ENCODE results near the gene AOC3.
"Not testable (repeated sequence)": the region's sequence is repeated elsewhere in the genome, so short reads cannot be mapped to it uniquely, and the experiment has no call there.

Gene AOC3

GRCh38 chr17:42880776-42881310 is 29.8 kb downstream of the AOC3 start:
- Histone ChIP-seq H3K4me3 (ENCODE audit: low read length) (no peak overlapping the region), H2AFZ (ENCODE audit: low read depth, low read length) (no peak overlapping the region), H3K36me3 (ENCODE audit: insufficient read depth, low read length) (no peaks in the 10 kb centered on the region), H3K4me1 (ENCODE audit: insufficient read depth, low read length) (no peaks in the 10 kb centered on the region), H3K9me3 (ENCODE audit: low read length) (no peaks in the 10 kb centered on the region), H3K27me3 (ENCODE audit: insufficient read depth, low read length) (peaks cover 27% of the 10 kb centered on the region)

- H3K4me3 ChIP-seq (ENCODE audit: low read length); H2AFZ ChIP-seq (ENCODE audit: low read depth, low read length); H3K4me1 ChIP-seq (ENCODE audit: insufficient read depth, low read length); H3K36me3 ChIP-seq (ENCODE audit: insufficient read depth, low read length); H3K9me3 ChIP-seq (ENCODE audit: low read length): not testable (repeated sequence)
- peaks cover 30% of the 10 kb centered on the region for H3K27me3 ChIP-seq (ENCODE audit: insufficient read depth, low read length)
Observed at GRCh38 chr17:42881706-42882105, 30.7 kb downstream of the AOC3 start.

GRCh38 chr17:42882166-42882565 is 31.2 kb downstream of the AOC3 start:
- peaks cover 27% of the 10 kb centered on the region for H3K27me3 ChIP-seq (ENCODE audit: insufficient read depth, low read length)
- no peak overlapping the region for H2AFZ ChIP-seq (ENCODE audit: low read depth, low read length)
- H3K4me1 ChIP-seq (ENCODE audit: insufficient read depth, low read length): no peaks in the 10 kb centered on the region
- H3K36me3 ChIP-seq (ENCODE audit: insufficient read depth, low read length): no peaks in the 10 kb centered on the region
- no peaks in the 10 kb centered on the region for H3K9me3 ChIP-seq (ENCODE audit: low read length)
- no peak overlapping the region for H3K4me3 ChIP-seq (ENCODE audit: low read length)

- Histone ChIP-seq H3K36me3 (ENCODE audit: insufficient read depth, low read length) (no peaks in the 10 kb centered on the region), H2AFZ (ENCODE audit: low read depth, low read length) (no peak overlapping the region), H3K4me3 (ENCODE audit: low read length) (no peak overlapping the region), H3K9me3 (ENCODE audit: low read length) (no peaks in the 10 kb centered on the region), H3K4me1 (ENCODE audit: insufficient read depth, low read length) (no peaks in the 10 kb centered on the region), H3K27me3 (ENCODE audit: insufficient read depth, low read length) (peaks cover 16% of the 10 kb centered on the region)
Observed at GRCh38 chr17:42883802-42884558, 33.0 kb downstream of the AOC3 start.

GRCh38 chr17:42885806-42886205 is 34.8 kb downstream of the AOC3 start:
- H3K9me3 ChIP-seq (ENCODE audit: low read length); H3K4me3 ChIP-seq (ENCODE audit: low read length); H3K4me1 ChIP-seq (ENCODE audit: insufficient read depth, low read length); H2AFZ ChIP-seq (ENCODE audit: low read depth, low read length); H3K36me3 ChIP-seq (ENCODE audit: insufficient read depth, low read length): not testable (repeated sequence)
- H3K27me3 ChIP-seq (ENCODE audit: insufficient read depth, low read length): peaks cover 18% of the 10 kb centered on the region

- Histone ChIP-seq H3K27me3 (ENCODE audit: insufficient read depth, low read length) (peaks cover 21% of the 10 kb centered on the region), H2AFZ (ENCODE audit: low read depth, low read length) (no peak overlapping the region), H3K9me3 (ENCODE audit: low read length) (no peaks in the 10 kb centered on the region), H3K4me3 (ENCODE audit: low read length) (no peak overlapping the region), H3K4me1 (ENCODE audit: insufficient read depth, low read length) (no peaks in the 10 kb centered on the region), H3K36me3 (ENCODE audit: insufficient read depth, low read length) (no peaks in the 10 kb centered on the region)
Observed at GRCh38 chr17:42886283-42887176, 35.5 kb downstream of the AOC3 start.

- Histone ChIP-seq H3K9me3 (ENCODE audit: low read length) (no peaks in the 10 kb centered on the region), H3K4me1 (ENCODE audit: insufficient read depth, low read length) (no peaks in the 10 kb centered on the region), H3K36me3 (ENCODE audit: insufficient read depth, low read length) (no peaks in the 10 kb centered on the region), H3K4me3 (ENCODE audit: low read length) (no peak overlapping the region), H3K27me3 (ENCODE audit: insufficient read depth, low read length) (peaks cover 28% of the 10 kb centered on the region), H2AFZ (ENCODE audit: low read depth, low read length) (no peak overlapping the region)
Observed at GRCh38 chr17:42889809-42890208, 38.8 kb downstream of the AOC3 start.

- H3K4me1 ChIP-seq (ENCODE audit: insufficient read depth, low read length): no peaks in the 10 kb centered on the region
- H3K9me3 ChIP-seq (ENCODE audit: low read length): no peaks in the 10 kb centered on the region
- H3K36me3 ChIP-seq (ENCODE audit: insufficient read depth, low read length): no peaks in the 10 kb centered on the region
- H2AFZ ChIP-seq (ENCODE audit: low read depth, low read length): peak overlapping the region; percentile 14
- H3K27me3 ChIP-seq (ENCODE audit: insufficient read depth, low read length): peaks cover 25% of the 10 kb centered on the region
- H3K4me3 ChIP-seq (ENCODE audit: low read length): no peak overlapping the region
Observed at GRCh38 chr17:42891539-42892152, 40.6 kb downstream of the AOC3 start.

- Histone ChIP-seq H2AFZ (ENCODE audit: low read depth, low read length) (no peak overlapping the region), H3K36me3 (ENCODE audit: insufficient read depth, low read length) (no peaks in the 10 kb centered on the region), H3K27me3 (ENCODE audit: insufficient read depth, low read length) (peaks cover 27% of the 10 kb centered on the region), H3K4me3 (ENCODE audit: low read length) (no peak overlapping the region), H3K4me1 (ENCODE audit: insufficient read depth, low read length) (no peaks in the 10 kb centered on the region), H3K9me3 (ENCODE audit: low read length) (no peaks in the 10 kb centered on the region)
Observed at GRCh38 chr17:42893359-42893758, 42.4 kb downstream of the AOC3 start.

- H3K4me1 ChIP-seq (ENCODE audit: insufficient read depth, low read length): no peaks in the 10 kb centered on the region
- H3K27me3 ChIP-seq (ENCODE audit: insufficient read depth, low read length): peaks cover 19% of the 10 kb centered on the region
- H3K36me3 ChIP-seq (ENCODE audit: insufficient read depth, low read length): no peaks in the 10 kb centered on the region
- H3K4me3 ChIP-seq (ENCODE audit: low read length): no peak overlapping the region
- no peaks in the 10 kb centered on the region for H3K9me3 ChIP-seq (ENCODE audit: low read length)
- H2AFZ ChIP-seq (ENCODE audit: low read depth, low read length): no peak overlapping the region
Observed at GRCh38 chr17:42894283-42895184, 43.5 kb downstream of the AOC3 start.

- no peak overlapping the region for H2AFZ ChIP-seq (ENCODE audit: low read depth, low read length)
- H3K27me3 ChIP-seq (ENCODE audit: insufficient read depth, low read length): peaks cover 15% of the 10 kb centered on the region
- H3K36me3 ChIP-seq (ENCODE audit: insufficient read depth, low read length): no peaks in the 10 kb centered on the region
- H3K4me1 ChIP-seq (ENCODE audit: insufficient read depth, low read length): no peaks in the 10 kb centered on the region
- H3K9me3 ChIP-seq (ENCODE audit: low read length): no peaks in the 10 kb centered on the region
- H3K4me3 ChIP-seq (ENCODE audit: low read length): no peak overlapping the region
Observed at GRCh38 chr17:42895185-42895555, 44.2 kb downstream of the AOC3 start.

GRCh38 chr17:42898147-42898811 is 47.3 kb downstream of the AOC3 start:
- Histone ChIP-seq H3K4me3 (ENCODE audit: low read length) (no peak overlapping the region), H3K9me3 (ENCODE audit: low read length) (no peaks in the 10 kb centered on the region), H2AFZ (ENCODE audit: low read depth, low read length) (no peak overlapping the region), H3K27me3 (ENCODE audit: insufficient read depth, low read length) (peaks cover 5% of the 10 kb centered on the region), H3K36me3 (ENCODE audit: insufficient read depth, low read length) (no peaks in the 10 kb centered on the region), H3K4me1 (ENCODE audit: insufficient read depth, low read length) (no peaks in the 10 kb centered on the region)
